HG03066 (cell line): Measurements from ENCODE around the gene POLN.

Experiments used
- ATAC-seq: cut with Tn5 transposase; IDR thresholded peaks from one replicate; pipeline ENCODE4 v1.9.1; 2021; ENCODE audit warnings: low read depth; ENCODE audit not compliant: unreplicated experiment

Gene POLN

GRCh38 chr4:2264481-2265041 is 22.6 kb upstream of the POLN start:
- no peak for ATAC-seq

DNA sequence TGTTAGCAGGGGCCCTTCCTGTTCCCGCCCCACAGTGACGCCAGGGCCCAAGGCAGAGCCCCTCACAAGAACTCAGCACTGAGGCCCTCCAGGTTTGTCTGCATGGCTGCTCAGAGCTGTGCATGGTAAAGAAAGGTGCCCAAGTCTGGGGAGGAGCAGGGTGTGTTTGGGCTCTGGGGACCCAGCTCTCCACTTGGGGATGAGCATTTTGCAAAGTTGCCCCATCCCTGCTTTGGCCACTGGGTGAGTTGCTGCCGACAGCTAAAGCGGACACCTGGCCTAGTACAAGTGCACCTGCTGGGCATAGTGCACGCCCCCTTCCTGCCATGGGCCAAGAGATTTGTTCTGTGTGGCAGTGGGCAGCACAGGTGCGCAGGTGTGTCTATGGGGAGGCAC is 22.0 kb upstream of the POLN start:
- no peak for ATAC-seq

GRCh38 chr4:2262944-2263250 is 21.0 kb upstream of the POLN start:
- ATAC-seq, result no peak

- ATAC-seq, result peak; percentile 90
These were observed 20.4 kb upstream of the POLN start for GRCh38 chr4:2262145-2262943.

- ATAC-seq, result no peak
These were observed 19.9 kb upstream of the POLN start, which contains the start of gene MXD4 for GRCh38 chr4:2261853-2262144. Gene MXD4 (minus strand): TSS chr4:2262109. CDS start chr4:2261980, 129 bp downstream.

DNA sequence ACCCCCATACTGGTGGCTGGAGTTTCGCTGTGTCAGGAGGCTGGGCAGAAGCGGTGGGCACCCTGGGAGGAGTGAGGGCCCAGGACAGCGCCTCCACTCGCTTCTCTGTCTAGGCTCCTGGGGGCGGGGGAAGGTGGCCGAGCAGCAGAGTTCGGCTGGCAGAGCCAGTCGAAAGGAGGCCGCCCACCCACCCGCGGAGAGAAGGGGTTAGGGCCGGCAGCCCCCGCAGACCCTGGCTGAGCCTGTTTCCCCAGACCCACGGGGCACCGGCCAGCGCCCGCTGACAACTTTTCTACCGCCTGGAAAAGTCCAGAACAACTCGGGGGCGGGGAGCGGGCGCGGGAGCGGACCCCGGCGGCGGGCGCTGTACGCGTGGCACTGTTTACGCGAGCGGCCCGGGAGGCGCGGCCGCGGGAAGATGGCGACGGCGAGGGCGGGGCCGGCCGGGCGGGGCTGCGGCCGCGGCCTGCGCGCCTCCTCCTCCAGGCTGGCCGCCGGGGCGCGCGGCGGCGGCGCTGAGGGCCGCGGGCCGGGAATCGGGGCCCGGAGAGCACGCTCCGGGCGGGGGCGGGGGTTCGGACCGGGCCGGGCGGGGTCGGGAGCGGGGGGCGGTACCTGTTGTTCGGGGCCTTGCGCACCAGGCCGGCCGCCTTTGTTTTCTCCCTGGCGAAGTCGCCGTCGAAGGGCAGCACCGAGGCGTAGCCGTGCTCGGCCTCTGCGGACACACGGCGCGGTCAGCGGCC is 19.4 kb upstream of the POLN start:
- peak; percentile 24 for ATAC-seq

GRCh38 chr4:2260344-2261109 is 18.6 kb upstream of the POLN start:
- ATAC-seq, result no peak

- no peak for ATAC-seq
These were observed 17.8 kb upstream of the POLN start for GRCh38 chr4:2259541-2260343.

GRCh38 chr4:2259036-2259540 is 17.2 kb upstream of the POLN start:
- no peak for ATAC-seq

- ATAC-seq, result no peak
These were observed 16.4 kb upstream of the POLN start for GRCh38 chr4:2258091-2259035.

GRCh38 chr4:2257361-2258081 is 15.6 kb upstream of the POLN start:
- no peak for ATAC-seq

DNA sequence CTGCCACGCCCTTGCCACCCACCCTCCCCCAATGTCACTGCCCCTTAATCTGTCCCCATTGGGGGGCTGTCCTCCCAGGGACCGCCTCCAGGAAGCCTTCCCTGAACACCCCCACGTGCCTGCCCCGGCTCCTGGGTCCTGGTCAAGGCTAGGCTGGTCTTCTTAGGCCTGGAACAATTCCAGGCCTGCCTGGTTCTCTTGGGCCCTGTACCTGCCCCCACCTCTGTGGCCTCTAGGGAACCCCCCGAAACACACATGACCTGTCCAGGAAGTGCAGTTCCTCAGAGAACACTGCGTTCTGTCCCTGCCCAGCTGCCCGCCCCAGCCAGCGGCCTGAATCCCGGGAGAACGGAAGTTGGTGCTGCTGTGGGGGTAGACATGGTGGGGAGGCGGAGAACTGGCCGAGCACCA is 14.9 kb upstream of the POLN start:
- ATAC-seq, result no peak

- no peak for ATAC-seq
These were observed 14.3 kb upstream of the POLN start for GRCh38 chr4:2256156-2256731.

- ATAC-seq, result no peak
These were observed 13.7 kb upstream of the POLN start for GRCh38 chr4:2255501-2256155.

- no peak for ATAC-seq
These were observed 13.0 kb upstream of the POLN start for GRCh38 chr4:2254665-2255500.

GRCh38 chr4:2253160-2254084 is 11.5 kb upstream of the POLN start:
- no peak for ATAC-seq
